Cardiac muscle cell (in vitro differentiated cells and primary cell): ENCODE results near the gene SMU1. TPM values are rescaled to one million over a fixed set of nuclear protein-coding genes. Genes with fewer than 3 reads are reported as not detected.

Experiments
- DNase-seq, 2 donors: peaks; one replicate each; pipeline versions ENCODE4 v3.0.0 to v3.0.0-alpha.2; 2010 to 2017; ENCODE audit warnings: low read depth in 1 of 2, low spot score in 1 of 2
- H3K27ac ChIP-seq: fragments of 200-600 bp; sonication (generic); 2 replicates; pipeline ENCODE4 v1.5.1; 2016
- H3K27me3 ChIP-seq: fragments of 200-600 bp; sonication (generic); 2 replicates; pipeline ENCODE4 v1.6.0; 2016; ENCODE audit warnings: control low read depth
- H3K36me3 ChIP-seq: fragments of 200-600 bp; sonication (generic); 2 replicates; pipeline ENCODE4 v1.5.1; 2016; ENCODE audit warnings: control low read depth
- H3K4me1 ChIP-seq: fragments of 200-600 bp; sonication (generic); 2 replicates; pipeline ENCODE4 v1.8.1; 2017; ENCODE audit warnings: low read depth, mild to moderate bottlenecking, mixed run types
- H3K4me3 ChIP-seq: fragments of 200-600 bp; sonication (generic); 2 replicates; pipeline ENCODE4 v1.5.1; 2016; ENCODE audit warnings: mild to moderate bottlenecking
- H3K9me3 ChIP-seq: fragments of 200-600 bp; sonication (generic); 2 replicates; pipeline ENCODE4 v1.5.1; 2017; ENCODE audit warnings: low read depth, mild to moderate bottlenecking, control low read depth
- CTCF ChIP-seq: IDR thresholded peaks from 2 replicates; pipeline ENCODE4 v1.5.1; 2012; ENCODE audit warnings: low read depth, mild to moderate bottlenecking, low read length
- polyA plus RNA-seq: library from polyadenylated mRNA; unstranded; fragments of >200 nt; fragmentation: Nextera tagmentation; extraction: Ambion mirVana; gene quantifications from 2 replicates; pipeline ENCODE4 v1.2.1, GENCODE V29; 2016
- total RNA-seq: library from RNA; depleted of rRNA; stranded (reverse); fragments of >200 nt; gene quantifications from 2 replicates; pipeline ENCODE4 v1.2.3, GENCODE V29; 2016

Gene SMU1
- total and polyA plus RNA-seq, 2 experiments from 2014 or later = 16.4 TPM

- no peak overlapping the region for H3K4me3 ChIP-seq
- H3K27me3 ChIP-seq = no peaks in the 10 kb centered on the region
- no peak overlapping the region for H3K27ac ChIP-seq
- H3K36me3 ChIP-seq = peaks cover 45% of the 10 kb centered on the region
- DNase-seq = no peak
- no peak for TF ChIP-seq CTCF
- no peaks in the 10 kb centered on the region for H3K9me3 ChIP-seq
- H3K4me1 ChIP-seq = no peaks in the 10 kb centered on the region
Observed at GRCh38 chr9:33051144-33051543, 25.3 kb downstream of the SMU1 start.

GRCh38 chr9:33049680-33050361 is 26.7 kb downstream of the SMU1 start:
- no peak for DNase-seq
- no peak overlapping the region for H3K27ac ChIP-seq
- H3K4me1 ChIP-seq = no peaks in the 10 kb centered on the region
- H3K4me3 ChIP-seq = no peak overlapping the region
- no peaks in the 10 kb centered on the region for H3K9me3 ChIP-seq
- H3K36me3 ChIP-seq = peaks cover 33% of the 10 kb centered on the region
- no peak for TF ChIP-seq CTCF
- H3K27me3 ChIP-seq = no peaks in the 10 kb centered on the region

- Histone ChIP-seq H3K4me3 (no peak overlapping the region), H3K27ac (no peak overlapping the region), H3K4me1 (no peaks in the 10 kb centered on the region), H3K36me3 (peaks cover 26% of the 10 kb centered on the region), H3K27me3 (no peaks in the 10 kb centered on the region), H3K9me3 (no peaks in the 10 kb centered on the region)
- no peak for TF ChIP-seq CTCF
- no peak for DNase-seq
Observed at GRCh38 chr9:33048054-33048465, 28.4 kb downstream of the SMU1 start.

GRCh38 chr9:33046061-33046460 is 30.4 kb downstream of the SMU1 start:
- DNase-seq = no peak

GRCh38 chr9:33044677-33045282 is 31.7 kb downstream of the SMU1 start:
- Histone ChIP-seq H3K4me3 (peak overlapping the region; percentile 39), H3K9me3 (no peaks in the 10 kb centered on the region), H3K27ac (peak overlapping the region; percentile 18), H3K27me3 (no peaks in the 10 kb centered on the region), H3K4me1 (no peaks in the 10 kb centered on the region), H3K36me3 (peaks cover 17% of the 10 kb centered on the region)
- DNase-seq = peak; percentile 32 to 38
- peak; percentile 49 for TF ChIP-seq CTCF

More at GRCh38 chr9:33046061-33046460, 30.4 kb downstream of the SMU1 start:
- Histone ChIP-seq H3K4me1 (no peaks in the 10 kb centered on the region), H3K9me3 (no peaks in the 10 kb centered on the region), H3K36me3 (peaks cover 14% of the 10 kb centered on the region), H3K4me3 (no peak overlapping the region), H3K27me3 (no peaks in the 10 kb centered on the region), H3K27ac (no peak overlapping the region)
- TF ChIP-seq CTCF = no peak
